GM19438 (cell line): ENCODE measurements around the gene LRP6.

Experiments used
- ATAC-seq: cut with Tn5 transposase; IDR thresholded peaks from one replicate; pipeline ENCODE4 v1.9.1; 2021; ENCODE audit warnings: low read depth; ENCODE audit not compliant: unreplicated experiment

Gene LRP6

DNA sequence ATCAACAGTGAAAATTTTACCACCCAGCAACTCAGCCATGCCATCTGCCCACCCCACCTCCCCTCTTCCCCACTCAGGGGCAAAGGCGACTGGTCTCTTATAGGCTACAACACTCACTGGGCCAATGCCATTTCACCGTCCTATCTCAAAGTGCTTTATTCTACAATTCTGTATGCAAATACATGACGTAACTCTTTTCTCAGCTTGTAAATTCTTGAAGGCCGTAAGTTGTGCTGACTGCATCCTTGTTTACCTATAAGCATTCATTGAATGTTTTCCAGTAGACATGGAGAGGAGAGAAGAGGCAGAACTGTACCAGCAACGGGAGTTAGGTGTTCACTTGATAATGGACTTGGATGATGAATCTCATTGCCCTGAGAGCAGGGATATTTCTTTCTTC, 180.5 kb downstream of the LRP6 start:
- no peak for ATAC-seq

DNA sequence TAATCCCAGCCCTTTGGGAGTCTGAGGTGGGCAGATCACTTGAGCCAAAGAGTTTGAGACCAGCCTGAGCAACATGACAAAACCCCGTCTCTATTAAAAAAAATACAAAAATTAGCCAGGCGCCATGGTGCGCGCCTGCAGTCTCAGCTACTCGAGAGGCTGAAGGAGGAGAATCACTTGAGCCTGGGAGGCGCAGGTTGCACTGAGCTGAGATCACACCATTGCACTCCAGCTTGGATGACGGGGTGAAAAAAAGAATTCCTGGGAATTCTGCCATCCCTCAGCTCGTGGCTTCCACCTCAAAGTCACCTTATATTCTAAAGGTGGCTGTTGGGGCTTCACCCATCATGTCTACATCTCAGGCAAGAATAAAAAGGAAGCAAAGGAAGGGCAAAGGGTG, 183.2 kb downstream of the LRP6 start:
- ATAC-seq, result no peak

DNA sequence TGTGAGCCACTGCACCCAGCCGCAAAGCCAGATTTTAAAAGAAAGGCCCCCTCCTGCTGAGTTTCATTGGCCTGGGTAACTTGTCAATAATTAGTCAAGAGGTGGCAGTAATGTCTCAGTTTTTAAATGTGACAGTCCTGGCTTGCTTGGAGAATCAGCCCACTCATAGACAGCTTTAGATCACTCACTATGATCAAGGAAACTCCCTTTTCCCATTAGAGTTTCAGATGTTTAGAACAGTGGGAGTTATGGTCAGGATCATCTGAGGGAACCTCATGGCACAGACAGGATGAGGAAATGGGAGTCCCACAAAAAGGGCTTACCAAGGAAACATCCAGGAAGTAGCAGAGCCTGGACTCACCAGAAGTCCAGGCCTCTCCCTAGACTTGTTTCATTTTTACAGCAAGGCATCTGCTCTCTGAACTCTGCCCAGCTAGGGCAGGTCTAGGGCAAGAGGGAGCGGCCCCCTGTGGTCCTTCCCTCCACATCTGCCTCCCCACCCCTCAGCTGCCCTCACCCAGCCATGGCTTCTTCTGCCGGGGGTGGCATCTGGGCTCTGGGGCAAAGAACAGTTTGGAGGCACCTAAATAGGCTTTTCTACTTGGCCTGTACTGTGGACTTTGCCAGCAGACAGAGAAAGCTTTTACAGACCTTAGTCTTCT, 184.9 kb downstream of the LRP6 start:
- ATAC-seq, result no peak

DNA sequence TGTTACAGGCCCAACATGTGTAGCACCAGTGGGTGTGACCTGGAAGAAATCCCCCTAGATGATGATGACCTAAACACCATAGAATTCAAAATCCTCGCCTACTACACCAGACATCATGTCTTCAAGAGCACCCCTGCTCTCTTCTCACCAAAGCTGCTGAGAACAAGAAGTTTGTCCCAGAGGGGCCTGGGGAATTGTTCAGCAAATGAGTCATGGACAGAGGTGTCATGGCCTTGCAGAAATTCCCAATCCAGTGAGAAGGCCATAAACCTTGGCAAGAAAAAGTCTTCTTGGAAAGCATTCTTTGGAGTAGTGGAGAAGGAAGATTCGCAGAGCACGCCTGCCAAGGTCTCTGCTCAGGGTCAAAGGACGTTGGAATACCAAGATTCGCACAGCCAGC, 187.6 kb downstream of the LRP6 start:
- ATAC-seq, result no peak

DNA sequence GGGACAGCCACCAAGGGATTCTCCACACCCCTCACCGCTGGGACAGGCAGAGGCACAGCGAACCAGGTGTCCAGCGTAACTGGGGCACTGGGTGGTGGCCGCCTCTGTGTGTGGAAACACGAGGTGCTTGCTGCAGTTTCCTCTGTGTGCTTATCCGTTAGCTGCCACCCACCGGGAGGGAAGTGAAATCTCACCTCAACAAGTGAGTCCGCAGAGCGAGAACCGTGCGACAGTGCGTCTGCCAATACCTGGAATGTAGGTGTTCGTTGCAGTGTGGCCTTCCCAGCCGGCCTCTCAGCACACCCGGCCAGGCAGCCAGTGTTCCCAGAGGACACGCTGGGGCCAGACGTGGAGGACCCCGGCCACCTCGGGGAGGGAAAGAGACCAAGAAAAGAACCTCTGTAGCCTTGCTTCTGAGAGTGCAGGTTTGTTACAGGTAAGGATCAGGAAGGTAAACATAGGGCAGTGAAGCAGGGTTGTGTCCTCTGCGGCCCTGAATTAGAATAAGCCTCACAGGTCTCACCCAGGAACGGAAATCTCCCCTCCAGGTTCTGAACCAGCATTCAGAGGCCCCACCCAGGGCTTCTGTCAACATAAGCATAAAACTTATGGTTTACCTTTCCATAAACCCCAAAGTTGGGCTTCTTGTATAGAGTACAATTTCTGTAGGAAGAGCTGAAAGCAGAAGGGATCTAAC, 194.6 kb downstream of the LRP6 start:
- ATAC-seq, result no peak

DNA sequence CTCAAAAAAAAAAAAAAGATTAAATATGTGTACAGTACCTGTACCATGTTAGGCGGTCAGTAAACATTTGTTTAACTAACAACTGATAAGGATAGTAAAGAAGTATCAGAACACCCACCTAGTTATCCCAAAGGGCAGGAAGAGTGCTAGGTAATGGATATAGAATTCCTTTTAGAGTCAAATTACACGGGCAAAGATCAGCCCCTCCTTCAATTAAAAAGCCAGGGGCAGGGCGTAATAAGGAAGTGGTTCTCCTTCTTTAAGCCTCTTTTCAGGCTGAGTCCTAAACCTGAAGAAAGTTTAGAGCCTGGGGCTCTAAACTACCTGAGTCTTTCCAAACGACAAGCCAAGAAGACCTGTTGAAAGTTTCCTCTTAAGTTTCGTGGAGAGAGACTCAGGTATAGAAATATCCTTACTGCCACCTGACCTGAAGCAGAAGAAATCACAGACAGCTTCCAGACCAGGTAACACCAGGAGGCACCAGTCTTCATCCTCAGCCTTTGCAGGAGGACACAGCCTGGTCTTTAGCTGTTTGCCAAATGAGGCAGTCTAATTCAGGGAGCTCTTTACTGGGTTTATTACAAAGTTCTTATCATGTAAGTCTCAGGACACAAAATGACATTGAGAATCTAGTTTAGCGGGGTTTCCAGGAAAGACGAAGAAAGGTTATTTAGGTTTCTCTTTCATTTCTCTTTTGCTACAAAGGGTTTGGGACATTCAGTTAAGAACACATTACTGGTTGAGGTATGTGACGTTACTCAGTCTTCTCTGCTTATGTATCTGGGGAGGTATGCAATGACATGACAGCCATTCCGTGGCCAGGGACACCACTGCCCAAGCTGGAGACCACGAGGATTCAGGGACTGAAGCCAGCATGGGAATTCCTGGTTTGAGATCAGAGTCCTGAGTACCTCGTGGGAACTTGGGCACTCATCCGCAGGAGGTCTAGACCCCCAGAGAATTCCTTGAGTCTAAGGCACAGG, 195.9 kb downstream of the LRP6 start, which contains the start of gene BCL2L14:
BCL2L14 (plus strand) TSS at position 266 of the 983 bp plus-strand sequence. CDS start 8,367 bp downstream, outside the sequence.
- ATAC-seq, result no peak

DNA sequence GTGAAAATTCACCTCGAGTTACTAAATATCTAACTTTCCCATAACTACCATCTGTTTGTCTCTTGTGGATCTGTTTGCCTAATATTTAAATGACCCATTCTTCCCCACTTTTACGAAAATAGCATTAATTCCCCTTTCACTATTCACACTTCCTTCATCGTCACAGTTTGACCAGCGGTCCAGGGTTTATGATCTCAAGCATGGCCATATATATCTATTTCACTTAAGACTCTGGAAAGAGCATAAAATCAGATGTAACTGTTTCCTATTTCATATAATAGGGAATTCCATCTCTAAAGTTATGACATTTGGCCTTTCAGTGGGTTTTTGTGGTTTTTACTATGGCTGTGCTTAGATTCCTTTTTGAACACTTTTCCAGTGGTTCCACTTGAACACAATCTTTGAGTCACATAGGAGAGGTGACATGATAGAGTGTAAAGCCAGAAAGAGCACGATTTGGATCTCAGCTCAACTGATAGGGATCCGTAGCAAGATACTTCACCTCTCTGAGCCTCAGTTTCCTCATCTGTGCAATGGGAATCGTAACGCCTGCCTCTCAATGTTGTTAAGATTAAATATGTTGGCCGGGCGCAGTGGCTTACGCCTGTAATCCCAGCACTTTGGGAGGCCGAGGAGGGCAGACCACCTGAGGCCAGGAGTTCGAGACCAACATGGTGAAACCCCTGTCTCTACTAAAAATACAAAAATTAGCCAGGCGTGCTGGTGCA, 196.9 kb downstream of the LRP6 start:
- no peak for ATAC-seq

DNA sequence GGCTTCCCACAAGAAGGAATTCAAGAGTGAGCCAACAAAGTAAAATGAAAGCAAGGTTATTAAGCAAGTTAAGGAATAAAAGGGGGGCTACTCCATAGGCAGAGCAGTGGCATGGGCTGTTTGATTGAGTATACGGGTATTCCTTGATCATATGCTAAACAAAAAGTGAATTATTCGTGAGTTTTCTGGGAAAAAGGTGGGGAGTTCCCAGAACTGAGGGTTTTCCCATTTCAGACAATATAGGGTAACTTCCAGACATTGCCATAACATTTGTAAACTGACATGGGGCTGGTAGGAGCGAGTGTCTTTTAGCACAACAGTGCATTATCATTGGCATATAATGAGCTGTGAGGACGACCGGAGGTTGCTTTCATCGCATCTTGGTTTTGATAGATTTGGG, 198.1 kb downstream of the LRP6 start:
- no peak for ATAC-seq
